MM.1S (cell line): ENCODE data around the gene NRP2.

Source experiments
- EZH2 ChIP-seq: fragments of 300-600 bp; sonication (generic); optimal IDR thresholded peaks from 2 replicates; pipeline ENCODE3; 2017; ENCODE audit warnings: low read depth, mild to moderate bottlenecking, antibody characterized with exemption, low read length, mixed read lengths
- EZH2phosphoT487 ChIP-seq: fragments of 300-600 bp; sonication (generic); IDR thresholded peaks from 2 replicates; pipeline ENCODE4 v1.6.1; 2018; ENCODE audit warnings: antibody characterized with exemption, low read length
- TF ChIP-seq, protein P1 (sequence below): fragments of 300-600 bp; sonication (generic); IDR thresholded peaks from 2 replicates; pipeline ENCODE4 v1.5.1; 2016; ENCODE audit warnings: antibody characterized with exemption, low read length, mixed read lengths

DNA sequence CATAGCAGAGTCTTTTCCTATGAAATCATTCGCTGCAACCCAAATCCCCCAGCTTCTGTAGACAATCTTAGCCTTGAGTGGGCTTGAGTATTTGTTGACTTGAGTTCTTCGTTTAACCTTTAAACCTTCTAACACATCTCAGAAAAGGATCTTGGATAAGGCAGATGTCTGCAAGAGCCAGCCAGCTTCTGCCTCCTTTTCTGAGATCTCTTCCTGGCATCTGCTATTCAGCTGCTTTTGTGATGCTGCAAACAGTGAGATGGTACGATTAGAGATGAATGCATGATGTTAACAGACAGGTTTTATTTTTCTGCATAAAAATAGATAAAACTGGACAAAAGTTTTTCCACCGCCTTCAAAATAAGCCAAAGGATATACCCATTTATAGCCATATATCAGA is 37.5 kb downstream of the NRP2 start:
- TF ChIP-seq, protein P1, sequence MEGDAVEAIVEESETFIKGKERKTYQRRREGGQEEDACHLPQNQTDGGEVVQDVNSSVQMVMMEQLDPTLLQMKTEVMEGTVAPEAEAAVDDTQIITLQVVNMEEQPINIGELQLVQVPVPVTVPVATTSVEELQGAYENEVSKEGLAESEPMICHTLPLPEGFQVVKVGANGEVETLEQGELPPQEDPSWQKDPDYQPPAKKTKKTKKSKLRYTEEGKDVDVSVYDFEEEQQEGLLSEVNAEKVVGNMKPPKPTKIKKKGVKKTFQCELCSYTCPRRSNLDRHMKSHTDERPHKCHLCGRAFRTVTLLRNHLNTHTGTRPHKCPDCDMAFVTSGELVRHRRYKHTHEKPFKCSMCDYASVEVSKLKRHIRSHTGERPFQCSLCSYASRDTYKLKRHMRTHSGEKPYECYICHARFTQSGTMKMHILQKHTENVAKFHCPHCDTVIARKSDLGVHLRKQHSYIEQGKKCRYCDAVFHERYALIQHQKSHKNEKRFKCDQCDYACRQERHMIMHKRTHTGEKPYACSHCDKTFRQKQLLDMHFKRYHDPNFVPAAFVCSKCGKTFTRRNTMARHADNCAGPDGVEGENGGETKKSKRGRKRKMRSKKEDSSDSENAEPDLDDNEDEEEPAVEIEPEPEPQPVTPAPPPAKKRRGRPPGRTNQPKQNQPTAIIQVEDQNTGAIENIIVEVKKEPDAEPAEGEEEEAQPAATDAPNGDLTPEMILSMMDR, result no peak
- TF ChIP-seq EZH2 (no peak), EZH2phosphoT487 (no peak)
